ENCODE data around the gene CETP. TPM values are rescaled to one million over a fixed set of nuclear protein-coding genes. Genes with fewer than 3 reads are reported as not detected.
"Not testable (repeated sequence)": the region's sequence is repeated elsewhere in the genome, so short reads cannot be mapped to it uniquely, and the experiment has no call there.

CETP gene
- total and polyA plus RNA-seq, 2 donors, result 1.8 to 2.0 TPM

DNA sequence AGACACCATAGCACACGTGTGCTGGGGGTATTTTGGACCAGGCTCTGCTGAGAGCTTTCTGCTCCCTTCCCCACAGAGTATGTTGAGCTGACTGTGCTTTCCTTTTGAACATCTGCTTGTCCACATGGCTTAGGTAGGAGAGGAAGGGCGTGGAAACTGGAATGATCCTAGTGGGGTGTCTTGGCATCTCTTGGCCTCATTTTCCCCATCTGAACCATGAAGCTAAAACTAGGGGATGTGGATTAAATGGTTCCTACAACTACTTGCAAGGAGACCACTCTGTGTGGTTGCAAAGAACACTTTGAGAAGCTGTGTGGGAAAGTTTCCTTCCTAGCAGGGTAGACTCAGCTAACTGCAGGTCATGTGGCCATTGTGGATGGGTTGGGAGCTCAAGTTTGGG is 20.9 kb downstream of the CETP start:
- no peak for DNase-seq (ENCODE audit: low read depth in 6 of 9, low spot score in 9 of 9)
- peaks cover 0 to 4% of the 10 kb centered on the region in 2 donors for H3K36me3 ChIP-seq (ENCODE audit: control insufficient read depth in 2 of 2, insufficient read depth in 2 of 2, low read length in 1 of 2)
- no peak overlapping the region for H3K4me3 ChIP-seq (ENCODE audit: low read length in 2 of 2)
- no peaks in the 10 kb centered on the region for H3K27me3 ChIP-seq (ENCODE audit: control insufficient read depth in 2 of 2, insufficient read depth in 1 of 2, low read length in 1 of 2)
- WGBS, result 92% methylated on average over 2 of the region's 2 CpGs
- H3K9me3 ChIP-seq (ENCODE audit: control insufficient read depth in 2 of 2, insufficient read depth in 1 of 2, low read length in 1 of 2), result no peaks in the 10 kb centered on the region
- H3K4me1 ChIP-seq (ENCODE audit: control insufficient read depth in 2 of 2, insufficient read depth in 2 of 2, low read length in 2 of 2), result peaks cover 0 to 10% of the 10 kb centered on the region in 2 donors
- no peak overlapping the region for H3K27ac ChIP-seq (ENCODE audit: low read depth in 1 of 2, low read length in 1 of 2)

DNA sequence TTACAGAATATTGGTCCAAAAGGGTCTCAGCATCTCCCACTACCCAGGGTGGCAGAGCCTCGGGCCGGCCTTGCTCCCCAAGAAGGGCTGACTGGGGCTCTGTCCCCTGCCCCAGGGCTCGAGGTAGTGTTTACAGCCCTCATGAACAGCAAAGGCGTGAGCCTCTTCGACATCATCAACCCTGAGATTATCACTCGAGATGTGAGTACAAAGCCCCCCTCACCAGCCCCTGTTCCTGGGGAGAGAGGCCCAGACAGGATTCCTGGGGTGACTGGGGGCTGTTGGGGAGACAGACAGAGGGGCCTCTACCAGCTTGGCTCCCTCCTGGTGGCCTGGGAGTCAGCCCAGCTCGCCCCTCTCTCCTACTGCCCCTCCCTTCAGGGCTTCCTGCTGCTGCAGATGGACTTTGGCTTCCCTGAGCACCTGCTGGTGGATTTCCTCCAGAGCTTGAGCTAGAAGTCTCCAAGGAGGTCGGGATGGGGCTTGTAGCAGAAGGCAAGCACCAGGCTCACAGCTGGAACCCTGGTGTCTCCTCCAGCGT is 21.5 kb downstream of the CETP start:
- Histone ChIP-seq H3K36me3 (ENCODE audit: control insufficient read depth in 2 of 2, insufficient read depth in 2 of 2, low read length in 1 of 2) (peaks cover 0 to 4% of the 10 kb centered on the region in 2 donors), H3K27ac (ENCODE audit: low read depth in 1 of 2, low read length in 1 of 2) (no peak overlapping the region)
- DNase-seq (ENCODE audit: low read depth in 6 of 9, low spot score in 9 of 9), result no peak

DNA sequence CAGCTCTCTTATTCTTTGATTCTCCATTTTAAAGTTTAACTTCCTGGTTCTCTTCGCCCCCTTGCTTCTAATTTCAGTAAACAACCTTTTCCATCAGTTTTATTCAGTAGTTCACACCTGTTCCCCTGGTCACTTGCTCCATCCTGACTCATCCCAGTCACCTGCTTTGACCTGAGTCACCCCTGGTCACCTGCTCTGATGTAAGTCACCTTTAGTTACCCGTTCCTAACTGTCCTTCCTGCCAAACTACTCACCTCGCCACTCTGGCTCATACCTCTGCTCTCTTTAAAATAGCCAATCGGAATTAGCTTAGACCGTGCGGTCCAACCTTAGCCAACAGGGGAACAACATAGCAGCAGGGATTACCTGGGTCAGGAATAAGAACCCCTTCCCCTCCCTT is 22.9 kb downstream of the CETP start:
- H3K27ac ChIP-seq (ENCODE audit: low read depth in 1 of 2, low read length in 1 of 2), result no peak overlapping the region

More for the DNA sequence above, 21.5 kb downstream of the CETP start:
- Histone ChIP-seq H3K27me3 (ENCODE audit: control insufficient read depth in 2 of 2, insufficient read depth in 1 of 2, low read length in 1 of 2) (no peaks in the 10 kb centered on the region), H3K4me3 (ENCODE audit: low read length in 2 of 2) (no peak overlapping the region), H3K4me1 (ENCODE audit: control insufficient read depth in 2 of 2, insufficient read depth in 2 of 2, low read length in 2 of 2) (peaks cover 0 to 14% of the 10 kb centered on the region in 2 donors), H3K9me3 (ENCODE audit: control insufficient read depth in 2 of 2, insufficient read depth in 1 of 2, low read length in 1 of 2) (no peaks in the 10 kb centered on the region)
- 80% methylated on average over 9 of the region's 9 CpGs for WGBS

DNA sequence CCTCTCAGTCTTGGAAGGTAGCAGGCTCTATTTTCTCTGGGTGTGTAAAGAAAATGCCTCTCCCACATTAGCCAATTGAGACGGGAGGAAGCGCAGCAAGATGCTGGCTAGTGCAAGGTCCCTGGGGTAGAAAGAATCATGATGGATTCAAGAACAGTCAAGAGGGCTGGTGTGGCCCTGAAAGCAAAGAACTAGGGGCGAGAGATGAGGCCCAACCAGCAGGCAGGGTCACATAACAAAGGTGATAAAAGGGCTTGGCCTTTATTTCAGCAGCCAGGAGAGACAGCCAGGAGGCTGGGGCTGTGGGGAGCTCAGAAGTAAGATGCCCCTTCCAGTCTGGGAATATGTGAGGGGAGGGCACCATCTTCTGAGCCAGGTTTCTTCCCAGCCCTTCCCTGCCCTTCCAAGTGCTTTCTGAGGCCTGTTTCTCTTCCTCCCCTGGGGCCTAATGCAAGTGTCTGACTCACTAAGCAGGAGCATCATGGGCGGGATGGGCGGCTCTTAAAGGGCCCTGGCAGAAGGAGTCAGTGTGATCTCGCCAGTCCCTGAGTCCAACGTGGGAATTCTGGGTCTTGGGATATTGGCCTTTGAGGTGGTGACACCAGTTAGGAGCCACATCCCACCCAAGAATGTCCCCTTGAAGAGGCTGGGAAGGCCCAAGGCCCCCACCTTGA is 23.7 kb downstream of the CETP start:
- Histone ChIP-seq H3K9me3 (ENCODE audit: control insufficient read depth in 2 of 2, insufficient read depth in 1 of 2, low read length in 1 of 2) (no peaks in the 10 kb centered on the region), H3K4me1 (ENCODE audit: control insufficient read depth in 2 of 2, insufficient read depth in 2 of 2, low read length in 2 of 2) (peaks cover 2 to 31% of the 10 kb centered on the region in 2 donors), H3K36me3 (ENCODE audit: control insufficient read depth in 2 of 2, insufficient read depth in 2 of 2, low read length in 1 of 2) (peaks cover 0 to 4% of the 10 kb centered on the region in 2 donors), H3K27me3 (ENCODE audit: control insufficient read depth in 2 of 2, insufficient read depth in 1 of 2, low read length in 1 of 2) (no peaks in the 10 kb centered on the region), H3K27ac (ENCODE audit: low read depth in 1 of 2, low read length in 1 of 2) (no peak overlapping the region), H3K4me3 (ENCODE audit: low read length in 2 of 2) (no peak overlapping the region)
- no peak for DNase-seq (ENCODE audit: low read depth in 6 of 9, low spot score in 9 of 9)
- whole genome bisulfite sequencing, result 96% methylated on average over 7 of the region's 7 CpGs

More for the DNA sequence above, 22.9 kb downstream of the CETP start:
- Histone ChIP-seq H3K36me3 (ENCODE audit: control insufficient read depth in 2 of 2, insufficient read depth in 2 of 2, low read length in 1 of 2) (peaks cover 0 to 4% of the 10 kb centered on the region in 2 donors), H3K4me3 (ENCODE audit: low read length in 2 of 2) (no peak overlapping the region), H3K9me3 (ENCODE audit: control insufficient read depth in 2 of 2, insufficient read depth in 1 of 2, low read length in 1 of 2) (no peaks in the 10 kb centered on the region), H3K27me3 (ENCODE audit: control insufficient read depth in 2 of 2, insufficient read depth in 1 of 2, low read length in 1 of 2) (no peaks in the 10 kb centered on the region), H3K4me1 (ENCODE audit: control insufficient read depth in 2 of 2, insufficient read depth in 2 of 2, low read length in 2 of 2) (peaks cover 0 to 24% of the 10 kb centered on the region in 2 donors)
- WGBS, result 96% methylated on average over 6 of the region's 6 CpGs
- no peak for DNase-seq (ENCODE audit: low read depth in 6 of 9, low spot score in 9 of 9)

DNA sequence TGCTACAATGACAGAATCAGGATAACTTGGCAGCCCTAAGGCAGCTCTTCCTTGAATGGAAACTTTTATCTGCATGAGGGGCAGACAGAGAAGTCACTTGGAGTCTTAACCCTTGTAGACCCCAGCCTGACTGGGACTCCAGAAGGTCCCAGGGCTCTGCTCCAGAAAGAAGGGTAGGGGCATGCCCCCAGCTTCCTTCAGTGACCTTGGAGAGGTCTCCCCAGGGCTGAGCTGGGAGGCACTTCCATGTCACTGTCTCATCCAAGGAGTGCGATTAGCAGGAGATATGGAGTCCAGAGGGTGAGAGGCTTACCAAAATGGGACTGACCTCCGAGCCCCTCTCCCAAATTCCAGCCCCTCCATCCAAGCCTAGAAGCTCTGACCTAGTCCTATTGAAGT is 24.2 kb downstream of the CETP start:
- WGBS, result 80% methylated on average over 2 of the region's 2 CpGs
- no peak for DNase-seq (ENCODE audit: low read depth in 6 of 9, low spot score in 9 of 9)

DNA sequence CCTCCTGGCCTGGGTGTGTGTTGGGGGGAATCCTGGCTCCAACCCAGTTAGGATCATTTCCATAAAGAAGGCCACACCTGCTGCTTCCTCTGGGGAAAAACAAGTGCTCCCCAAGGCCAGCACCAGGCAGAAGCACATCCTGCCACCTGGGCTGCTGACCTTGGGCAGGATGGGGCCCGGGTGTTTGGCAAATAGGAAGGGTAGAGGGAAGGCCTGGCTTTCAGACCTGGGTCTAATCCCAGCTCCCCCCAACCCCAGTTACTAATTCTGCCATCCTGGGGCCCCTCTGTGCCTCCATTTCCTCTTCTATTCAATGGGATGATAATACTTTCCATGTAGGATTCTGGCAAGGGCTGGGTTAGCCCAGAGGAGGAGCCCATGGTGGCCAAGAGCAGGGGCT is 24.6 kb downstream of the CETP start:
- Histone ChIP-seq H3K9me3 (ENCODE audit: control insufficient read depth in 2 of 2, insufficient read depth in 1 of 2, low read length in 1 of 2) (no peaks in the 10 kb centered on the region), H3K27ac (ENCODE audit: low read depth in 1 of 2, low read length in 1 of 2) (no peak overlapping the region), H3K4me3 (ENCODE audit: low read length in 2 of 2) (no peak overlapping the region), H3K36me3 (ENCODE audit: control insufficient read depth in 2 of 2, insufficient read depth in 2 of 2, low read length in 1 of 2) (peaks cover 0 to 4% of the 10 kb centered on the region in 2 donors), H3K27me3 (ENCODE audit: control insufficient read depth in 2 of 2, insufficient read depth in 1 of 2, low read length in 1 of 2) (no peaks in the 10 kb centered on the region), H3K4me1 (ENCODE audit: control insufficient read depth in 2 of 2, insufficient read depth in 2 of 2, low read length in 2 of 2) (peaks cover 2 to 36% of the 10 kb centered on the region in 2 donors)
- DNase-seq (ENCODE audit: low read depth in 6 of 9, low spot score in 9 of 9), result no peak
- 42% methylated on average over 1 of the region's 1 CpG for WGBS

More for the DNA sequence above, 24.2 kb downstream of the CETP start:
- Histone ChIP-seq H3K4me3 (ENCODE audit: low read length in 2 of 2) (no peak overlapping the region), H3K36me3 (ENCODE audit: control insufficient read depth in 2 of 2, insufficient read depth in 2 of 2, low read length in 1 of 2) (peaks cover 0 to 4% of the 10 kb centered on the region in 2 donors), H3K9me3 (ENCODE audit: control insufficient read depth in 2 of 2, insufficient read depth in 1 of 2, low read length in 1 of 2) (no peaks in the 10 kb centered on the region), H3K27me3 (ENCODE audit: control insufficient read depth in 2 of 2, insufficient read depth in 1 of 2, low read length in 1 of 2) (no peaks in the 10 kb centered on the region), H3K27ac (ENCODE audit: low read depth in 1 of 2, low read length in 1 of 2) (no peak overlapping the region), H3K4me1 (ENCODE audit: control insufficient read depth in 2 of 2, insufficient read depth in 2 of 2, low read length in 2 of 2) (peaks cover 2 to 36% of the 10 kb centered on the region in 2 donors)

DNA sequence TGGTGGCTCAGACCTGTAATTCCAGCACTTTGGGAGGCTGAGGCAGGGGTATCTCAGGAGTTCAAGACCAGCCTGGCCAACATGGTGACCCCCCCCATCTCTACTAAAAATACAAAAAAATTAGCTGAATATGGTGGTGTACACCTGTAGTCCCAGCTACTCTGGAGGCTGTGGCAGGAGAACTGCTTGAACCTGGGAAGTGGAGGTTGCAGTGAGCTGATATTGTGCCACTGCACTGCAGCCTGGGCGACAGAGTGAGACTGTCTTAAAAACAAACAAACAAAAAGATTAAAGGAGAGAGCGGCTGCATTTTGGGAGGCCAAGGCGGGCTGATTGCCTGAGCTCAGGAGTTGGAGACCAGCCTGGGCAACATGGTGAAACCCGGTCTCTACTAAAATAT is 25.2 kb downstream of the CETP start:
- 94% methylated on average over 4 of the region's 4 CpGs for WGBS
- not testable (repeated sequence) for H3K36me3 ChIP-seq (ENCODE audit: control insufficient read depth in 2 of 2, insufficient read depth in 2 of 2, low read length in 1 of 2); DNase-seq (ENCODE audit: low read depth in 6 of 9, low spot score in 9 of 9); H3K27me3 ChIP-seq (ENCODE audit: control insufficient read depth in 2 of 2, insufficient read depth in 1 of 2, low read length in 1 of 2); H3K9me3 ChIP-seq (ENCODE audit: control insufficient read depth in 2 of 2, insufficient read depth in 1 of 2, low read length in 1 of 2); H3K27ac ChIP-seq (ENCODE audit: low read depth in 1 of 2, low read length in 1 of 2); H3K4me3 ChIP-seq (ENCODE audit: low read length in 2 of 2)
- peaks cover 2 to 39% of the 10 kb centered on the region in 2 donors for H3K4me1 ChIP-seq (ENCODE audit: control insufficient read depth in 2 of 2, insufficient read depth in 2 of 2, low read length in 2 of 2)

DNA sequence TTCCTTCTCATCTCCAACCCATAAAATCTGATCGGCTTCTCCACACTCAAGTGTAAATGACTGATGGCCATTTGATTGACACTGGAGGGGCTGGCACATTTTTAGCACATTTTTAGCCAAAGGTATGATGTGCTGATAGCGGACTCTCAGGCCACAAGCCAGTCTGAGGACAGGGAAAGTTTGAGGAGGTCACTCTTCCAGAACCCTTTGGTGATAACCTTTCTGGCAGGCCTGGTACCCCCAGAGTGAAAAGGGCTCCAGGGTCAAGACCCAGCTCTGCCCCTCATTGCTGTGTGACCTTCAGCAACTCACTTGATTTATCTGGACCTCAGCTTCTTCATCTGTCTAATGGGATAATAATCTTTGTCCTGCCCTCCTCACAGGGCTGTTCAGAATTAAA is 25.9 kb downstream of the CETP start:
- WGBS, result over 99% methylated on average over 2 of the region's 2 CpGs
- no peaks in the 10 kb centered on the region for H3K27me3 ChIP-seq (ENCODE audit: control insufficient read depth in 2 of 2, insufficient read depth in 1 of 2, low read length in 1 of 2)
- no peak overlapping the region for H3K4me3 ChIP-seq (ENCODE audit: low read length in 2 of 2)
- peaks cover 0 to 9% of the 10 kb centered on the region in 2 donors for H3K36me3 ChIP-seq (ENCODE audit: control insufficient read depth in 2 of 2, insufficient read depth in 2 of 2, low read length in 1 of 2)
- H3K27ac ChIP-seq (ENCODE audit: low read depth in 1 of 2, low read length in 1 of 2), result no peak overlapping the region
- H3K9me3 ChIP-seq (ENCODE audit: control insufficient read depth in 2 of 2, insufficient read depth in 1 of 2, low read length in 1 of 2), result no peaks in the 10 kb centered on the region
- no peak for DNase-seq (ENCODE audit: low read depth in 6 of 9, low spot score in 9 of 9)
- peaks cover 2 to 41% of the 10 kb centered on the region in 2 donors for H3K4me1 ChIP-seq (ENCODE audit: control insufficient read depth in 2 of 2, insufficient read depth in 2 of 2, low read length in 2 of 2)

DNA sequence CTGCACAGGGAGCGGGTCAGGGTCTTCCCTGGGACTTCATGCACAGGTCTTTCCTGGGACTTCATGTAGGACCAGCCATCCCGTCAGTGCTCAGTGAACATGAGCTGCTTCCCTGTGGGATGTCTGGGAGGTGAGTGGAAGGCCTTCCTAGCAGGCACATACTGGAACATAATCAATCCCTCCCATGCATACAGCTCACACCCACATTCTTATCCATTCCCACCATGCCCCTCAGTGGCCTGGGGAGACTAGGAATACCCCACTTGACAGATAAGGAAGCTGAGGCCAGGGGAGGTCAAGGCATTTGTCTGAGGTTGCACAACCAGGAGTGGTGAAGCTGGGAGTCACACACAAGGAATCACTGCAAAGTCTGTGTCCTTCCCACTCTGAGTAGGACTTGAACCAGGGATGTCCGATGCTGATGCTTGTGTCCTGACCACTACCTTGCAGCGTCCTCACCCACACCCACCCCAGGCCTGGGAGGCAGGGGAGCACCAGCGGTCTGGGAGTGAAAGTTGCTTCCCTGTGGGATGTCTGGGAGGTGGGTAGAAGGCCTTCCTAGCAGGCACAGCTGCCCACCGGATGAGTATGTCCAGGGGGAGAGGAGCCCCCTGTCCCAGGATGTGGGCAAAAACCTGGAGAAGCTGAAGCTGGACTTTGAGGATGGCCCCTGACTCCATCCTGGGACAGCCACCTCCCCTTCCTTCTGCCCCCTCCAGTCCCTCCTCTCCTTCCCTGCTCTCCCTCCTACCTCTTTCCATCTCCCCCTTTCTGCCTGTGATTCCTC is 26.6 kb downstream of the CETP start:
- no peaks in the 10 kb centered on the region for H3K27me3 ChIP-seq (ENCODE audit: control insufficient read depth in 2 of 2, insufficient read depth in 1 of 2, low read length in 1 of 2)
- H3K9me3 ChIP-seq (ENCODE audit: control insufficient read depth in 2 of 2, insufficient read depth in 1 of 2, low read length in 1 of 2), result no peaks in the 10 kb centered on the region
- H3K4me3 ChIP-seq (ENCODE audit: low read length in 2 of 2), result peak overlapping the region; percentile 66 to 79
- no peak for DNase-seq (ENCODE audit: low read depth in 6 of 9, low spot score in 9 of 9)
- whole genome bisulfite sequencing, result 96% methylated on average over 6 of the region's 6 CpGs
- H3K4me1 ChIP-seq (ENCODE audit: control insufficient read depth in 2 of 2, insufficient read depth in 2 of 2, low read length in 2 of 2), result peaks cover 2 to 41% of the 10 kb centered on the region in 2 donors
- H3K36me3 ChIP-seq (ENCODE audit: control insufficient read depth in 2 of 2, insufficient read depth in 2 of 2, low read length in 1 of 2), result peaks cover 0 to 9% of the 10 kb centered on the region in 2 donors
- peak overlapping the region in 1 of 2 donors; percentile 62 for H3K27ac ChIP-seq (ENCODE audit: low read depth in 1 of 2, low read length in 1 of 2)

All from thymus (tissue), 11 donors.